HEK293 (cell line): ENCODE data around the gene RASSF9.
A peak's percentile ranks its signal among the peaks of the same experiment; 100 is the strongest.

Experiments
- CTCF ChIA-PET: fragments of 350-600 bp; formaldehyde crosslinking; extraction: SDS; loops from one replicate; lab custom pipeline; 2021; ENCODE audit warnings: antibody characterized with exemption; lab: Yijun Ruan, JAX
- POLR2A ChIA-PET: fragments of 300-600 bp; formaldehyde crosslinking; extraction: SDS; loops from one replicate; lab custom pipeline; 2020; ENCODE audit warnings: antibody characterized with exemption, inconsistent platforms; lab: Yijun Ruan, JAX
- H3K27ac ChIP-seq: fragments of 200-500 bp; sonication (Bioruptor generic); 2 replicates; pipeline ENCODE4 v1.5.1; 2014; ENCODE audit warnings: low read depth, low read length, control low read depth, inconsistent platforms; ENCODE audit errors: extremely low read depth
- H3K36me3 ChIP-seq, 2 experiments: fragments of 200-500 bp in 1 of 2; sonication (Bioruptor generic) in 1 of 2; 1 replicate in 1 of 2; 2 replicates in 1 of 2; pipeline ENCODE4 v1.5.1; 2014 to 2017; ENCODE audit warnings: inconsistent platforms in 2 of 2, low read length in 2 of 2; ENCODE audit not compliant: control insufficient read depth in 2 of 2, insufficient read depth in 1 of 2
- H3K4me1 ChIP-seq: fragments of 200-500 bp; sonication (Bioruptor generic); 2 replicates; pipeline ENCODE4 v1.5.1; 2014; ENCODE audit warnings: mild to moderate bottlenecking, low read length, inconsistent platforms; ENCODE audit not compliant: control insufficient read depth, insufficient read depth
- H3K4me3 ChIP-seq: 2 replicates; pipeline ENCODE4 v1.5.1; 2011; ENCODE audit warnings: low read depth, mild to moderate bottlenecking, control low read depth, low read length, moderate library complexity
- H3K9me3 ChIP-seq: fragments of 200-500 bp; sonication (Bioruptor generic); 2 replicates; pipeline ENCODE4 v1.5.1; 2014; ENCODE audit warnings: low read depth, low read length, inconsistent platforms; ENCODE audit not compliant: control insufficient read depth, insufficient read depth
- KLF17 ChIP-seq: fragments of 450-650 bp; formaldehyde crosslinking; IDR thresholded peaks from 2 replicates; pipeline ENCODE4 v1.5.1; 2016; ENCODE audit warnings: missing biosample characterization, missing genetic modification characterization
- MZF1 ChIP-seq: fragments of 450-650 bp; formaldehyde crosslinking; IDR thresholded peaks from 2 replicates; pipeline ENCODE4 v1.5.1; 2017; ENCODE audit warnings: missing biosample characterization, missing genetic modification characterization, borderline replicate concordance
- PRDM1 ChIP-seq: fragments of 450-650 bp; formaldehyde crosslinking; IDR thresholded peaks from 2 replicates; pipeline ENCODE4; 2016; ENCODE audit warnings: missing biosample characterization, missing genetic modification characterization
- PRDM2 ChIP-seq: fragments of 450-650 bp; formaldehyde crosslinking; IDR thresholded peaks from 2 replicates; pipeline ENCODE4 v1.5.1; 2016; ENCODE audit warnings: missing biosample characterization, missing genetic modification characterization, borderline replicate concordance
- ZBTB17 ChIP-seq: fragments of 450-650 bp; formaldehyde crosslinking; IDR thresholded peaks from 2 replicates; pipeline ENCODE4 v1.5.1; 2016; ENCODE audit warnings: missing biosample characterization, missing genetic modification characterization
- ZNF138 ChIP-seq: fragments of 450-650 bp; formaldehyde crosslinking; IDR thresholded peaks from 2 replicates; pipeline ENCODE4 v1.5.1; 2016; ENCODE audit warnings: missing biosample characterization, missing genetic modification characterization, borderline replicate concordance
- ZNF266 ChIP-seq: fragments of 450-650 bp; formaldehyde crosslinking; IDR thresholded peaks from 2 replicates; pipeline ENCODE4 v1.5.1; 2016; ENCODE audit warnings: missing biosample characterization, missing genetic modification characterization, low read depth
- ZNF302 ChIP-seq: fragments of 450-650 bp; formaldehyde crosslinking; IDR thresholded peaks from 2 replicates; pipeline ENCODE4 v1.5.1; 2016; ENCODE audit warnings: missing biosample characterization, missing genetic modification characterization, low read depth
- ZNF335 ChIP-seq: fragments of 450-650 bp; formaldehyde crosslinking; conservative IDR thresholded peaks from 2 replicates; pipeline ENCODE4 v1.5.1; 2016; ENCODE audit warnings: missing biosample characterization, missing genetic modification characterization
- ZNF473 ChIP-seq: fragments of 450-650 bp; formaldehyde crosslinking; IDR thresholded peaks from 2 replicates; pipeline ENCODE4 v1.5.1; 2017; ENCODE audit warnings: missing biosample characterization, missing genetic modification characterization
- ZNF777 ChIP-seq: fragments of 450-650 bp; formaldehyde crosslinking; IDR thresholded peaks from 2 replicates; pipeline ENCODE4 v1.5.1; 2017; ENCODE audit warnings: missing biosample characterization, missing genetic modification characterization, borderline replicate concordance
- ZSCAN30 ChIP-seq: fragments of 450-650 bp; IDR thresholded peaks from 2 replicates; pipeline ENCODE4 v1.5.1; 2018; ENCODE audit warnings: missing biosample characterization, mild to moderate bottlenecking, missing genetic modification characterization, moderate library complexity
- ZXDB ChIP-seq: fragments of 450-650 bp; formaldehyde crosslinking; IDR thresholded peaks from 2 replicates; pipeline ENCODE4 v1.5.1; 2016; ENCODE audit warnings: missing biosample characterization, missing genetic modification characterization
- TF ChIP-seq, protein P1 (sequence below): fragments of 450-650 bp; IDR thresholded peaks from 2 replicates; pipeline ENCODE4 v1.5.1; 2018; ENCODE audit warnings: missing biosample characterization, mild to moderate bottlenecking, missing genetic modification characterization
- TF ChIP-seq, protein P2 (sequence below): fragments of 450-650 bp; formaldehyde crosslinking; IDR thresholded peaks from 2 replicates; pipeline ENCODE4 v1.5.1; 2017; ENCODE audit warnings: missing biosample characterization, missing genetic modification characterization
- TF ChIP-seq, protein P3 (sequence below): IDR thresholded peaks from 2 replicates; pipeline ENCODE4 v1.6.1; 2011; ENCODE audit warnings: mild to moderate bottlenecking, low read depth, low read length, borderline replicate concordance
- TF ChIP-seq, protein P4 (sequence below): fragments of 450-650 bp; formaldehyde crosslinking; IDR thresholded peaks from 2 replicates; pipeline ENCODE4 v1.5.1; 2016; ENCODE audit warnings: missing biosample characterization, missing genetic modification characterization

The RASSF9 gene

DNA sequence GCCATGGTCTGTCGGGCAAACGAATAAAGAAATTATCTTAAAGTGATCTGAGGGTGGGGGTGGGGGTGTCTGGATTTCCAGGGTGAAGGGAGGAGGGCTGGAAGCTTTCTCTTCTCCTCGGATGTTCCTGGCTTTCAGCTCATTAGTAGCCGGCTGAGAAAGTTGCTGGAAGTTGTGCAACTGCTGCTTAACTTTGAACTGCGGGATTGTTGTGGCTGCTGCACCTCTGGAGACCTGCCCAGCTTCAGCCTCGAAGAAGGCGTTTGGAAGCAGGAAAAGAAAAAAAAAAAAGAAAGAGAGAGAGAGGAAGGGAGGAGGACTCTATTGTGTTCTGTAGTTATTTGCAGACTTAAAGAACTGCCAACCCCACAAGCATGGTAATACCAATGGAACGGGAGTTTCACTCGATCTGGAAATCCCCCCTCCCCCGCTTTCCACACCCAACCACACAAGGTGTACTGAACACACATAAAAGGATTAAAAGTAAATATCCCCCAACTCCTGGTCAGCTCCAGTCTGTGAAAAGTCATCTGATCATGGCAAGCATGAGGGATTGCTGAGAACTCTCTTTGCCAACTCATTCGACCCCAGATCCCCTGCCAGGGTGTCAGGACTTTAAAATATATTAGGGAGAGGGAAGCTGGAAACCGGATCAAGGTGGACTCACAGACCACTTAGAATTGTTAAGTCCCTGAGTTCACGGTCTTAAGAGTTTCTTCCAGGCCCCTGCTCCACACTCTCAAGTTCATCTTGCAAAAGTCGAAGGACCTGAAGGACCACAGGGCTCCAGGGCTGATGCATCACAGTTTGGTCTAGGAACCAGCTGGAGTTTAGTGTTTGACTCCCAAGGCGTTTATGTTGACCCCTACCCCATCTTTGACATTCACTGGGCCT lies at the start of gene RASSF9 (continued):
- TF ChIP-seq PRDM2 (tag by site-specific recombination) (no peak), MZF1 (tag by site-specific recombination) (0 out of 2 replicates have a peak, but pooled peaks have one; percentile 42), ZXDB (0 out of 2 replicates have a peak, but pooled peaks have one; percentile 31), ZSCAN30 (peak; percentile 32; the same call in 1 of the 2 replicates), ZNF335 (tag by site-specific recombination) (0 out of 2 replicates have a peak, but pooled peaks have one; percentile 13), ZBTB17 (tag by site-specific recombination) (0 out of 2 replicates have a peak, but pooled peaks have one; percentile 32)
- TF ChIP-seq, protein P1, sequence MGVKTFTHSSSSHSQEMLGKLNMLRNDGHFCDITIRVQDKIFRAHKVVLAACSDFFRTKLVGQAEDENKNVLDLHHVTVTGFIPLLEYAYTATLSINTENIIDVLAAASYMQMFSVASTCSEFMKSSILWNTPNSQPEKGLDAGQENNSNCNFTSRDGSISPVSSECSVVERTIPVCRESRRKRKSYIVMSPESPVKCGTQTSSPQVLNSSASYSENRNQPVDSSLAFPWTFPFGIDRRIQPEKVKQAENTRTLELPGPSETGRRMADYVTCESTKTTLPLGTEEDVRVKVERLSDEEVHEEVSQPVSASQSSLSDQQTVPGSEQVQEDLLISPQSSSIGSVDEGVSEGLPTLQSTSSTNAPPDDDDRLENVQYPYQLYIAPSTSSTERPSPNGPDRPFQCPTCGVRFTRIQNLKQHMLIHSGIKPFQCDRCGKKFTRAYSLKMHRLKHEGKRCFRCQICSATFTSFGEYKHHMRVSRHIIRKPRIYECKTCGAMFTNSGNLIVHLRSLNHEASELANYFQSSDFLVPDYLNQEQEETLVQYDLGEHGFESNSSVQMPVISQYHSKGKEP (tag by site-specific recombination): peak; percentile 57; the same call in 1 of the 2 replicates
- TF ChIP-seq, all 188 proteins: peak for 15

- TF ChIP-seq ZNF473 (no peak), ZNF302 (tag by site-specific recombination) (no peak)
- TF ChIP-seq, protein P2, sequence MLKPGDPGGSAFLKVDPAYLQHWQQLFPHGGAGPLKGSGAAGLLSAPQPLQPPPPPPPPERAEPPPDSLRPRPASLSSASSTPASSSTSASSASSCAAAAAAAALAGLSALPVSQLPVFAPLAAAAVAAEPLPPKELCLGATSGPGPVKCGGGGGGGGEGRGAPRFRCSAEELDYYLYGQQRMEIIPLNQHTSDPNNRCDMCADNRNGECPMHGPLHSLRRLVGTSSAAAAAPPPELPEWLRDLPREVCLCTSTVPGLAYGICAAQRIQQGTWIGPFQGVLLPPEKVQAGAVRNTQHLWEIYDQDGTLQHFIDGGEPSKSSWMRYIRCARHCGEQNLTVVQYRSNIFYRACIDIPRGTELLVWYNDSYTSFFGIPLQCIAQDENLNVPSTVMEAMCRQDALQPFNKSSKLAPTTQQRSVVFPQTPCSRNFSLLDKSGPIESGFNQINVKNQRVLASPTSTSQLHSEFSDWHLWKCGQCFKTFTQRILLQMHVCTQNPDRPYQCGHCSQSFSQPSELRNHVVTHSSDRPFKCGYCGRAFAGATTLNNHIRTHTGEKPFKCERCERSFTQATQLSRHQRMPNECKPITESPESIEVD (tag by site-specific recombination): peak; percentile 64
- Histone ChIP-seq H3K9me3 (no peaks in the 10 kb centered on the region), H3K36me3 (no peaks in the 10 kb centered on the region), H3K27ac (no peak overlapping the region), H3K4me3 (no peak overlapping the region), H3K4me1 (no peaks in the 10 kb centered on the region)
- ChIA-PET CTCF (interaction anchor here (0.6 to 1.6 kb wide), 6 partner anchors 10 to 727 kb away, joined by 3 to 7 read pairs (median 4); no protein-coding TSS in a partner anchor), POLR2A (no interaction called here)
Measured at GRCh38 chr12:85883763-85884162, 47.6 kb upstream of the RASSF9 start.

DNA sequence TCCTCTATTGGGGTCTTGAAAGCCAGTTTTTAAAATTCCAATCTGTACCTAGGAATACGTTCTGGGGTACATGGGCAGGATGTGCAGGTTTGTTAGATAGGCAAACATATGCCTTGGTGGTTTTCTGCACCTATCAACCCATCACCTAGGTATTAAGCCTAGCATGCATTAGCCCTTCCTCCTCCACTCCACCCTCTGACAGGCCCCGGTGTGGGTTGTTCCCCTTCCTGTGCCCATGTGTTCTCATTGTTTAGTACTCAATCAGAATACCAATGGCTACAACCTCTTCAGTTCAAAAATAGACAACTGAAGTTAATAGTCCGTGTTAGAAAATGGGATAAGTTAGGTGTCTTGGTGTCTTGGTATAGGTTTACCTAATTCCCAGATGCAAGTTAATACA lies 41.2 kb upstream of the RASSF9 start:
- no peak overlapping the region for H3K4me3 ChIP-seq
- POLR2A ChIA-PET: no interaction called here
- H3K9me3 ChIP-seq: no peaks in the 10 kb centered on the region
- CTCF ChIA-PET: no interaction called here
- H3K4me1 ChIP-seq: no peaks in the 10 kb centered on the region
- no peaks in the 10 kb centered on the region for H3K36me3 ChIP-seq
- H3K27ac ChIP-seq: no peak overlapping the region
- TF ChIP-seq KLF17 (tag by site-specific recombination): no peak
- TF ChIP-seq, protein P3, sequence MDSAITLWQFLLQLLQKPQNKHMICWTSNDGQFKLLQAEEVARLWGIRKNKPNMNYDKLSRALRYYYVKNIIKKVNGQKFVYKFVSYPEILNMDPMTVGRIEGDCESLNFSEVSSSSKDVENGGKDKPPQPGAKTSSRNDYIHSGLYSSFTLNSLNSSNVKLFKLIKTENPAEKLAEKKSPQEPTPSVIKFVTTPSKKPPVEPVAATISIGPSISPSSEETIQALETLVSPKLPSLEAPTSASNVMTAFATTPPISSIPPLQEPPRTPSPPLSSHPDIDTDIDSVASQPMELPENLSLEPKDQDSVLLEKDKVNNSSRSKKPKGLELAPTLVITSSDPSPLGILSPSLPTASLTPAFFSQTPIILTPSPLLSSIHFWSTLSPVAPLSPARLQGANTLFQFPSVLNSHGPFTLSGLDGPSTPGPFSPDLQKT: no peak
- no peak for TF ChIP-seq ZNF266 (tag by site-specific recombination)
- TF ChIP-seq, protein P4, sequence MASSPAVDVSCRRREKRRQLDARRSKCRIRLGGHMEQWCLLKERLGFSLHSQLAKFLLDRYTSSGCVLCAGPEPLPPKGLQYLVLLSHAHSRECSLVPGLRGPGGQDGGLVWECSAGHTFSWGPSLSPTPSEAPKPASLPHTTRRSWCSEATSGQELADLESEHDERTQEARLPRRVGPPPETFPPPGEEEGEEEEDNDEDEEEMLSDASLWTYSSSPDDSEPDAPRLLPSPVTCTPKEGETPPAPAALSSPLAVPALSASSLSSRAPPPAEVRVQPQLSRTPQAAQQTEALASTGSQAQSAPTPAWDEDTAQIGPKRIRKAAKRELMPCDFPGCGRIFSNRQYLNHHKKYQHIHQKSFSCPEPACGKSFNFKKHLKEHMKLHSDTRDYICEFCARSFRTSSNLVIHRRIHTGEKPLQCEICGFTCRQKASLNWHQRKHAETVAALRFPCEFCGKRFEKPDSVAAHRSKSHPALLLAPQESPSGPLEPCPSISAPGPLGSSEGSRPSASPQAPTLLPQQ (tag by site-specific recombination): no peak
- TF ChIP-seq ZNF138 (tag by site-specific recombination): no peak
- no peak for TF ChIP-seq ZNF777
- TF ChIP-seq PRDM1 (tag by site-specific recombination): no peak
